IMR-90 (cell line): ENCODE results near the gene DDX24. TPM values are rescaled to one million over a fixed set of nuclear protein-coding genes. Genes with fewer than 3 reads are reported as not detected.

Experiments
- polyA plus RNA-seq, 3 experiments: library from polyadenylated mRNA; depleted of rRNA; stranded (reverse); fragments of >200 nt; gene quantifications; 2 replicates each; pipeline ENCODE4 v1.2.3, GENCODE V29; 2012; ENCODE audit warnings: low replicate concordance in 1 of 3
- total RNA-seq: library from RNA; depleted of rRNA; stranded (reverse); fragments of >200 nt; gene quantifications from 2 replicates; pipeline ENCODE4 v1.2.3, GENCODE V29; 2012; rRNA removed

Gene DDX24
- total and polyA plus RNA-seq, 2 of the 4 experiments (the other 2 are of a cell fraction) = 134 to 155 TPM

Other genes with a start within 250 kb of the DDX24 start
- not detected in 2 replicates for gene FAM181A, start 153.9 kb downstream of the DDX24 start, total RNA-seq
- not detected in 2 replicates for gene FAM181A, start 153.9 kb downstream of the DDX24 start, polyA plus RNA-seq (2012; rRNA removed)
- 0.54 and 0.83 TPM in 2 replicates for gene ASB2, start 104.6 kb downstream of the DDX24 start, total RNA-seq
- 0.77 and 0.98 TPM in 2 replicates for gene ASB2, start 104.6 kb downstream of the DDX24 start, polyA plus RNA-seq (2012; rRNA removed)
- not detected in 2 replicates for gene CCDC197, start 83.9 kb downstream of the DDX24 start, total RNA-seq
- gene CCDC197, start 83.9 kb downstream of the DDX24 start, polyA plus RNA-seq (2012; rRNA removed) = not detected in 2 replicates
- 2.2 and 2.5 TPM in 2 replicates for gene OTUB2, start 54.9 kb downstream of the DDX24 start, total RNA-seq
- 1.0 and 1.1 TPM in 2 replicates for gene OTUB2, start 54.9 kb downstream of the DDX24 start, polyA plus RNA-seq (2012; rRNA removed)
- gene IFI27L1, start 108 bp upstream of the DDX24 start, total RNA-seq = 10.8 and 13.3 TPM in 2 replicates
- 22.5 and 24.3 TPM in 2 replicates for gene IFI27L1, start 108 bp upstream of the DDX24 start, polyA plus RNA-seq (2012; rRNA removed)
- gene IFI27, start 29.5 kb upstream of the DDX24 start, total RNA-seq = under 0.01 TPM in 1 of 2 replicates, not detected in the other
- 0.60 and 1.2 TPM in 2 replicates for gene IFI27, start 29.5 kb upstream of the DDX24 start, polyA plus RNA-seq (2012; rRNA removed)
- 43.0 and 111 TPM in 2 replicates for gene IFI27L2, start 48.4 kb upstream of the DDX24 start, total RNA-seq
- 187 and 261 TPM in 2 replicates for gene IFI27L2, start 48.4 kb upstream of the DDX24 start, polyA plus RNA-seq (2012; rRNA removed)
- gene PPP4R4, start 93.1 kb upstream of the DDX24 start, total RNA-seq = 0.36 and 0.56 TPM in 2 replicates
- gene PPP4R4, start 93.1 kb upstream of the DDX24 start, polyA plus RNA-seq (2012; rRNA removed) = 0.13 and 0.17 TPM in 2 replicates
- not detected in 2 replicates for gene SERPINA10, start 212.1 kb upstream of the DDX24 start, total RNA-seq
- not detected in 2 replicates for gene SERPINA10, start 212.1 kb upstream of the DDX24 start, polyA plus RNA-seq (2012; rRNA removed)
- not detected in 2 replicates for gene SERPINA6, start 242.1 kb upstream of the DDX24 start, total RNA-seq
- gene SERPINA6, start 242.1 kb upstream of the DDX24 start, polyA plus RNA-seq (2012; rRNA removed) = not detected in 2 replicates